ENCODE results near the gene LIMK1.

The LIMK1 gene

GRCh38 chr7:74063223-74063641 lies 20.4 kb upstream of the LIMK1 start:
- CTCF ChIA-PET: interaction anchor here (1.5 kb wide), 1 partner anchor 9 kb away, joined by 3 read pairs; no protein-coding TSS in a partner anchor
- H3K9me3 ChIP-seq (ENCODE audit: control extremely low read depth in 1 of 5, control insufficient read depth in 4 of 5, insufficient read depth in 2 of 5, low read depth in 1 of 5, low read length in 4 of 5): no peaks in the 10 kb centered on the region
- POLR2A ChIA-PET: no interaction called here
- H3K4me1 ChIP-seq (ENCODE audit: control extremely low read depth in 1 of 4, control insufficient read depth in 4 of 4, insufficient read depth in 4 of 4, low read length in 3 of 4): peaks cover 0 to 5% (median 2%) of the 10 kb centered on the region in 4 experiments
- H3K36me3 ChIP-seq (ENCODE audit: control insufficient read depth in 4 of 4, insufficient read depth in 4 of 4, low read length in 3 of 4): peaks cover 0 to 27% (median 2%) of the 10 kb centered on the region in 4 experiments
- WGBS (ENCODE audit: insufficient coverage): 97% methylated on average over 10 of the region's 14 CpGs
- no peak overlapping the region for H3K27ac ChIP-seq (ENCODE audit: insufficient read depth in 1 of 2, low read depth in 1 of 2, low read length in 2 of 2, poor library complexity in 1 of 2, severe bottlenecking in 2 of 2)
- no peak for DNase-seq
- H3K27me3 ChIP-seq (replicated peaks in 2 of 5; ENCODE audit: control insufficient read depth in 4 of 5, insufficient read depth in 5 of 5, low read length in 4 of 5): no peaks in the 10 kb centered on the region
- no peak overlapping the region for H3K4me3 ChIP-seq (ENCODE audit: control insufficient read depth in 1 of 7, extremely low read depth in 1 of 7, insufficient read depth in 4 of 7, low read depth in 2 of 7, low read length in 6 of 7)

DNA sequence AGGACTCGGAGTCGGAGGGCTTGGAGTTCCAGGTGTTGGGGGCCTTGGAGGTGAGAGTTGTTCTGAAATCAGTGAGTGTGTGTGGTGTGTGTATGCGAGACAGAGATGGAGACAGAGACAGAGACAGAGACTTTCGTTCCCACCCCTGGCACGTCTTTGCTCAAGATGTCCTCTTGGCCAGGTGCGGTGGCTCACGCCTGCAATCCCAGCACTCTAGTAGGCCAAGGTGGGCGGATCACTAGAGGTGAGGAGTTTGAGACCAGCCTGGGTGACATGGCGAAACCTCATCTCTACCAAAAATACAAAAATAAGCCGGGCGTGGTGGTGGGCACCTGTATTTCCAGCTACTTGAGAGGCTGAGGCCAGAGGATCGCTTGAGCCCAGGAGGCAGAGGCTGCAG lies 20.0 kb upstream of the LIMK1 start:
- no peak for DNase-seq
- Histone ChIP-seq H3K27ac (ENCODE audit: insufficient read depth in 1 of 2, low read depth in 1 of 2, low read length in 2 of 2, poor library complexity in 1 of 2, severe bottlenecking in 2 of 2) (no peak overlapping the region), H3K9me3 (ENCODE audit: control extremely low read depth in 1 of 5, control insufficient read depth in 4 of 5, insufficient read depth in 2 of 5, low read depth in 1 of 5, low read length in 4 of 5) (no peaks in the 10 kb centered on the region), H3K27me3 (replicated peaks in 2 of 5; ENCODE audit: control insufficient read depth in 4 of 5, insufficient read depth in 5 of 5, low read length in 4 of 5) (no peaks in the 10 kb centered on the region), H3K4me3 (ENCODE audit: control insufficient read depth in 1 of 7, extremely low read depth in 1 of 7, insufficient read depth in 4 of 7, low read depth in 2 of 7, low read length in 6 of 7) (no peak overlapping the region), H3K36me3 (ENCODE audit: control insufficient read depth in 4 of 4, insufficient read depth in 4 of 4, low read length in 3 of 4) (peaks cover 0 to 27% (median 2%) of the 10 kb centered on the region in 4 experiments), H3K4me1 (ENCODE audit: control extremely low read depth in 1 of 4, control insufficient read depth in 4 of 4, insufficient read depth in 4 of 4, low read length in 3 of 4) (peaks cover 0 to 5% (median 2%) of the 10 kb centered on the region in 4 experiments)
- ChIA-PET CTCF (interaction anchor here (1.4 to 1.7 kb wide), 3 partner anchors 9 to 17 kb away, joined by 3 to 5 read pairs (median 4); no protein-coding TSS in a partner anchor), POLR2A (no interaction called here)
- 98% methylated on average over 9 of the region's 12 CpGs for whole genome bisulfite sequencing (ENCODE audit: insufficient coverage)

DNA sequence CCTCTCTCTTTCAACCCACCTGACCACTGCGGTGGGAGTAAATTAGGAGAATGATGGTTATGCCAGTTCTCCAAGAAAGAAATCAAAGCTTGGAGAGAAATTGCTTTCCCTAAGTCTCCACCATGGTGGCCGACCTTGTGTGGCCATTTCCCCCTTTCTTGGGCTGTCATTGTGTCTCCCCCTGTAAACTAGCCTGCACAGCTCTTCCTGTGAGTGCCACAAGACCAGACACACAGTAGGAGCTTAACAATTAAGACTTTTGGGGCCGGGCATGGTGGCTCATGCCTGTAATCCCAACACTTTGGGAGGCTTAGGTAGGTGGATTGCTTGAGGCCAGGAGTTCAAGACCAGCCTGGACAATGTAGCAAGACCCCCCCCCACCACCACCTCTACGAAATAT lies 18.9 kb upstream of the LIMK1 start:
- Histone ChIP-seq H3K9me3 (ENCODE audit: control extremely low read depth in 1 of 5, control insufficient read depth in 4 of 5, insufficient read depth in 2 of 5, low read depth in 1 of 5, low read length in 4 of 5) (no peaks in the 10 kb centered on the region), H3K4me3 (ENCODE audit: control insufficient read depth in 1 of 7, extremely low read depth in 1 of 7, insufficient read depth in 4 of 7, low read depth in 2 of 7, low read length in 6 of 7) (no peak overlapping the region), H3K27ac (ENCODE audit: insufficient read depth in 1 of 2, low read depth in 1 of 2, low read length in 2 of 2, poor library complexity in 1 of 2, severe bottlenecking in 2 of 2) (no peak overlapping the region), H3K4me1 (ENCODE audit: control extremely low read depth in 1 of 4, control insufficient read depth in 4 of 4, insufficient read depth in 4 of 4, low read length in 3 of 4) (peaks cover 0 to 5% (median 2%) of the 10 kb centered on the region in 4 experiments), H3K27me3 (replicated peaks in 2 of 5; ENCODE audit: control insufficient read depth in 4 of 5, insufficient read depth in 5 of 5, low read length in 4 of 5) (no peaks in the 10 kb centered on the region), H3K36me3 (ENCODE audit: control insufficient read depth in 4 of 4, insufficient read depth in 4 of 4, low read length in 3 of 4) (peaks cover 0 to 25% (median 2%) of the 10 kb centered on the region in 4 experiments)
- POLR2A ChIA-PET: no interaction called here
- no peak for DNase-seq
- CTCF ChIA-PET: interaction anchor here (0.7 to 4.9 kb wide), 9 partner anchors 8 to 337 kb away, joined by 3 to 25 read pairs (median 4); no protein-coding TSS in a partner anchor
- WGBS (ENCODE audit: insufficient coverage): 100% methylated on average over 2 of the region's 4 CpGs

DNA sequence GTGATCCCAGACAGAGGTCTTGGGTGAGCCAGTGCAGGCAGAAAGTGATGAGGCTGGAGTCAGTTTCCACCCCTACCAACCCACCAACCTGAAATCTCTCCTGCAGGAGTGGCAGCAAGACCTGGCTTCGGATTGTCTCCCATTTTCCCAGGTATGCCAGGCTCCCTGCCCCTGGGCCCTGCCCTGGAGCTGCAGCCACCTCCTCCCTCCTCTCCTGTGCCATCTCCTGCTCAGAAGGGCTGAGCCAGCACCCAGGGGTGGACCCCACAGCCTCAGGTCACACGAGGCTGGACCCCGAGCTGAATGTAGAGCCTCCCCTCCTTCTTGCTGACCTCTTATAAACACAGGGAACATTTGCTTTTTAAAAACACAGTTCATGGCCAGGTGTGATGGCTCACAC lies 17.0 kb upstream of the LIMK1 start:
- H3K27me3 ChIP-seq (replicated peaks in 2 of 5; ENCODE audit: control insufficient read depth in 4 of 5, insufficient read depth in 5 of 5, low read length in 4 of 5): no peaks in the 10 kb centered on the region
- ChIA-PET POLR2A (no interaction called here), CTCF (interaction anchor here (0.9 to 4.9 kb wide), 7 partner anchors 8 to 335 kb away, joined by 3 to 30 read pairs (median 8); no protein-coding TSS in a partner anchor)
- peaks cover 0 to 11% (median 2%) of the 10 kb centered on the region in 4 experiments for H3K36me3 ChIP-seq (ENCODE audit: control insufficient read depth in 4 of 4, insufficient read depth in 4 of 4, low read length in 3 of 4)
- 100% methylated on average over 2 of the region's 3 CpGs for WGBS (ENCODE audit: insufficient coverage)
- H3K4me1 ChIP-seq (ENCODE audit: control extremely low read depth in 1 of 4, control insufficient read depth in 4 of 4, insufficient read depth in 4 of 4, low read length in 3 of 4): peaks cover 0 to 5% (median 2%) of the 10 kb centered on the region in 4 experiments
- H3K4me3 ChIP-seq (ENCODE audit: control insufficient read depth in 1 of 7, extremely low read depth in 1 of 7, insufficient read depth in 4 of 7, low read depth in 2 of 7, low read length in 6 of 7): no peak overlapping the region
- DNase-seq: no peak
- H3K9me3 ChIP-seq (ENCODE audit: control extremely low read depth in 1 of 5, control insufficient read depth in 4 of 5, insufficient read depth in 2 of 5, low read depth in 1 of 5, low read length in 4 of 5): no peaks in the 10 kb centered on the region
- H3K27ac ChIP-seq (ENCODE audit: insufficient read depth in 1 of 2, low read depth in 1 of 2, low read length in 2 of 2, poor library complexity in 1 of 2, severe bottlenecking in 2 of 2): no peak overlapping the region

DNA sequence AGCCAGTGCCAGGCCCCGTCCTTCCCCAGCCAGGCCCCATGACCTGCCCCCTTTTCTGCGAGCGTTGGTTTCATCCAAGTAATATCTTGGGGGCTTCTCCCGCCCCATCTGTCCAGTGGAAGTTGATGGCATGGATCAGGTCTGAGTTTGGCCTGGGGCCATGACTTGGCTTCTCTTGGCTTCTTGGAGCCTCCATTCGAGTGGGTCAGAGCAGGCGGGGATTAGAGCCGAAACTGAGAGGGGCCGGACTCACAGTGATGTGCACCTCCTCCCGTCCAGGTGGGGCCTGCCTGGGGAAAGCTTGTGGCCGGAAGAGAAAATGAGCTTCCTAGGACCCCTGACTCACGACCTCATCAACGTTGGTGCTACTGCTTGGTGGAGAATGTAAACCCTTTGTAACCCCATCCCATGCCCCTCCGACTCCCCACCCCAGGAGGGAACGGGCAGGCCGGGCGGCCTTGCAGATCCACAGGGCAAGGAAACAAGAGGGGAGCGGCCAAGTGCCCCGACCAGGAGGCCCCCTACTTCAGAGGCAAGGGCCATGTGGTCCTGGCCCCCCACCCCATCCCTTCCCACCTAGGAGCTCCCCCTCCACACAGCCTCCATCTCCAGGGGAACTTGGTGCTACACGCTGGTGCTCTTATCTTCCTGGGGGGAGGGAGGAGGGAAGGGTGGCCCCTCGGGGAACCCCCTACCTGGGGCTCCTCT lies 15.1 kb upstream of the LIMK1 start:
- no peak overlapping the region for H3K27ac ChIP-seq (ENCODE audit: insufficient read depth in 1 of 2, low read depth in 1 of 2, low read length in 2 of 2, poor library complexity in 1 of 2, severe bottlenecking in 2 of 2)
- DNase-seq: no peak
- WGBS (ENCODE audit: insufficient coverage): 97% methylated on average over 10 of the region's 20 CpGs
- H3K4me1 ChIP-seq (ENCODE audit: control extremely low read depth in 1 of 4, control insufficient read depth in 4 of 4, insufficient read depth in 4 of 4, low read length in 3 of 4): no peaks in the 10 kb centered on the region
- peaks cover 0 to 4% (median 2%) of the 10 kb centered on the region in 4 experiments for H3K36me3 ChIP-seq (ENCODE audit: control insufficient read depth in 4 of 4, insufficient read depth in 4 of 4, low read length in 3 of 4)
- CTCF ChIA-PET: interaction anchor here (0.9 to 4.9 kb wide), 22 partner anchors 8 to 333 kb away, joined by 3 to 30 read pairs (median 6); no protein-coding TSS in a partner anchor
- no peaks in the 10 kb centered on the region for H3K9me3 ChIP-seq (ENCODE audit: control extremely low read depth in 1 of 5, control insufficient read depth in 4 of 5, insufficient read depth in 2 of 5, low read depth in 1 of 5, low read length in 4 of 5)
- POLR2A ChIA-PET: interaction anchor here (0.6 kb wide), 1 partner anchor 73 kb away, joined by 4 read pairs; no protein-coding TSS in a partner anchor
- no peaks in the 10 kb centered on the region for H3K27me3 ChIP-seq (replicated peaks in 2 of 5; ENCODE audit: control insufficient read depth in 4 of 5, insufficient read depth in 5 of 5, low read length in 4 of 5)
- no peak overlapping the region for H3K4me3 ChIP-seq (ENCODE audit: control insufficient read depth in 1 of 7, extremely low read depth in 1 of 7, insufficient read depth in 4 of 7, low read depth in 2 of 7, low read length in 6 of 7)

GRCh38 chr7:74069086-74069541 lies 14.5 kb upstream of the LIMK1 start:
- DNase-seq: no peak
- Histone ChIP-seq H3K9me3 (ENCODE audit: control extremely low read depth in 1 of 5, control insufficient read depth in 4 of 5, insufficient read depth in 2 of 5, low read depth in 1 of 5, low read length in 4 of 5) (no peaks in the 10 kb centered on the region), H3K4me1 (ENCODE audit: control extremely low read depth in 1 of 4, control insufficient read depth in 4 of 4, insufficient read depth in 4 of 4, low read length in 3 of 4) (no peaks in the 10 kb centered on the region), H3K27ac (ENCODE audit: insufficient read depth in 1 of 2, low read depth in 1 of 2, low read length in 2 of 2, poor library complexity in 1 of 2, severe bottlenecking in 2 of 2) (no peak overlapping the region), H3K4me3 (ENCODE audit: control insufficient read depth in 1 of 7, extremely low read depth in 1 of 7, insufficient read depth in 4 of 7, low read depth in 2 of 7, low read length in 6 of 7) (no peak overlapping the region), H3K27me3 (replicated peaks in 2 of 5; ENCODE audit: control insufficient read depth in 4 of 5, insufficient read depth in 5 of 5, low read length in 4 of 5) (no peaks in the 10 kb centered on the region), H3K36me3 (ENCODE audit: control insufficient read depth in 4 of 4, insufficient read depth in 4 of 4, low read length in 3 of 4) (peaks cover 0 to 3% (median 1%) of the 10 kb centered on the region in 4 experiments)
- ChIA-PET POLR2A (interaction anchor here (0.6 to 1.0 kb wide), 2 partner anchors 73 kb away, joined by 3 to 4 read pairs; no protein-coding TSS in a partner anchor), CTCF (interaction anchor here (1.1 to 4.9 kb wide), 20 partner anchors 9 to 332 kb away, joined by 3 to 30 read pairs (median 6); no protein-coding TSS in a partner anchor)
- WGBS (ENCODE audit: insufficient coverage): 97% methylated on average over 15 of the region's 16 CpGs
